Activated CD8-positive, alpha-beta T cell treated with anti-CD3 and anti-CD28 coated beads for 36 hours (primary cell): ENCODE measurements around the gene RAD51AP1. TPM values are rescaled to one million over a fixed set of nuclear protein-coding genes. Genes with fewer than 3 reads are reported as not detected.
A peak's percentile ranks its signal among the peaks of the same experiment; 100 is the strongest.

Experiments used
- ATAC-seq: fragments of 200-7000 bp; cut with Tn5 transposase; one replicate; pipeline ENCODE4 v1.10.0; 2021; ENCODE audit warnings: mild to moderate bottlenecking, moderate library complexity
- CTCF ChIA-PET: fragments of 350-600 bp; sonication (Branson Sonifier 250); formaldehyde crosslinking; loops from one replicate; lab custom pipeline; 2021; ENCODE audit warnings: antibody characterized with exemption; lab: Charles Lee
- POLR2A ChIA-PET: fragments of 350-600 bp; sonication (Branson Sonifier 250); formaldehyde crosslinking; loops from one replicate; lab custom pipeline; 2021; ENCODE audit warnings: antibody characterized with exemption; lab: Charles Lee
- DNase-seq: peaks from one replicate; pipeline ENCODE4 v3.0.0-alpha.2; 2020
- H3K27ac Mint-ChIP-seq: one replicate; pipeline ENCODE4 v1.8.0; 2021; ENCODE audit warnings: mild to moderate bottlenecking, mixed read lengths
- H3K27me3 Mint-ChIP-seq: one replicate; pipeline ENCODE4 v1.8.0; 2021; ENCODE audit warnings: mixed read lengths
- H3K36me3 Mint-ChIP-seq: one replicate; pipeline ENCODE4 v1.8.0; 2021; ENCODE audit warnings: low read depth, mixed read lengths
- H3K4me1 Mint-ChIP-seq: one replicate; pipeline ENCODE4 v1.8.0; 2021; ENCODE audit warnings: low read depth, mixed read lengths
- H3K4me3 Mint-ChIP-seq: one replicate; pipeline ENCODE4 v1.8.0; 2021; ENCODE audit warnings: mild to moderate bottlenecking, moderate library complexity, mixed read lengths
- H3K9me3 Mint-ChIP-seq: one replicate; pipeline ENCODE4 v1.8.0; 2021; ENCODE audit warnings: mixed read lengths
- CTCF ChIP-seq: fragments of 200-600 bp; IDR thresholded peaks from one replicate; pipeline ENCODE4 v1.8.0; 2022; ENCODE audit warnings: antibody characterized with exemption, mild to moderate bottlenecking
- intact Hi-C: fragments of 100-400 bp; cut with micrococcal nuclease; formaldehyde crosslinking; loops from one replicate; pipeline ENCODE4 v1.10.0; 2022
- total RNA-seq, 2 experiments: library from RNA; stranded (reverse); gene quantifications; one replicate each; pipeline ENCODE4 v1.2.3, GENCODE V29; 2021

RAD51AP1 gene
- total RNA-seq, 2 experiments from 2014 or later = 44.7 to 47.8 TPM

- POLR2A ChIA-PET = interaction anchor here (1.0 to 1.2 kb wide), 2 partner anchors 11 to 39 kb away, joined by 3 read pairs; no protein-coding TSS in a partner anchor
- peaks cover 6% of the 10 kb centered on the region for H3K27me3 Mint-ChIP-seq
- ATAC-seq = no peak
- intact Hi-C loops = no loop called here
- no peak for TF ChIP-seq CTCF
- no peak overlapping the region for H3K4me3 Mint-ChIP-seq
- CTCF ChIA-PET = no interaction called here
- no peak for DNase-seq
- no peak overlapping the region for H3K27ac Mint-ChIP-seq
- no peaks in the 10 kb centered on the region for H3K4me1 Mint-ChIP-seq
- peaks cover 22% of the 10 kb centered on the region for H3K36me3 Mint-ChIP-seq
- no peaks in the 10 kb centered on the region for H3K9me3 Mint-ChIP-seq
These were observed 18.9 kb downstream of the RAD51AP1 start for GRCh38 chr12:4557586-4557985.

GRCh38 chr12:4558171-4558570, 19.5 kb downstream of the RAD51AP1 start:
- no peaks in the 10 kb centered on the region for H3K4me1 Mint-ChIP-seq
- no peak for TF ChIP-seq CTCF
- H3K27ac Mint-ChIP-seq = no peak overlapping the region
- no peaks in the 10 kb centered on the region for H3K9me3 Mint-ChIP-seq
- intact Hi-C loops = no loop called here
- peaks cover 22% of the 10 kb centered on the region for H3K36me3 Mint-ChIP-seq
- CTCF ChIA-PET = no interaction called here
- DNase-seq = no peak
- H3K27me3 Mint-ChIP-seq = peaks cover 9% of the 10 kb centered on the region
- no peak for ATAC-seq
- POLR2A ChIA-PET = interaction anchor here (1.0 to 1.2 kb wide), 2 partner anchors 12 to 39 kb away, joined by 3 read pairs; no protein-coding TSS in a partner anchor
- H3K4me3 Mint-ChIP-seq = no peak overlapping the region

- intact Hi-C loops = no loop called here
- POLR2A ChIA-PET = interaction anchor here (0.5 kb wide), 1 partner anchor 88 kb away, joined by 3 read pairs; no protein-coding TSS in a partner anchor
- CTCF ChIA-PET = no interaction called here
- peak; percentile 17 for DNase-seq
- TF ChIP-seq CTCF = no peak
- peaks cover 18% of the 10 kb centered on the region for H3K27me3 Mint-ChIP-seq
- no peak within 1 kb of the TSS for H3K4me3 Mint-ChIP-seq
- peaks cover 10% of the 10 kb centered on the region for H3K36me3 Mint-ChIP-seq
- H3K4me1 Mint-ChIP-seq = no peaks in the 10 kb centered on the region
- ATAC-seq = peak; percentile 13
- H3K9me3 Mint-ChIP-seq = no peaks in the 10 kb centered on the region
- no peak within 1 kb of the TSS for H3K27ac Mint-ChIP-seq
These were observed 23.5 kb downstream of the RAD51AP1 start, which contains the start of gene DYRK4 for GRCh38 chr12:4562034-4562657. Gene DYRK4 (plus strand): TSS chr12:4562208. CDS start chr12:4562246, 38 bp downstream.

- H3K36me3 Mint-ChIP-seq = peaks cover 10% of the 10 kb centered on the region
- H3K4me1 Mint-ChIP-seq = no peaks in the 10 kb centered on the region
- intact Hi-C loops = no loop called here
- peaks cover 18% of the 10 kb centered on the region for H3K27me3 Mint-ChIP-seq
- no peak overlapping the region for H3K4me3 Mint-ChIP-seq
- DNase-seq = no peak
- POLR2A ChIA-PET = no interaction called here
- H3K9me3 Mint-ChIP-seq = no peaks in the 10 kb centered on the region
- no peak for ATAC-seq
- TF ChIP-seq CTCF = no peak
- CTCF ChIA-PET = no interaction called here
- H3K27ac Mint-ChIP-seq = no peak overlapping the region
These were observed 24.6 kb downstream of the RAD51AP1 start for GRCh38 chr12:4563336-4563735.

- intact Hi-C loops = no loop called here
These were observed 26.1 kb downstream of the RAD51AP1 start for GRCh38 chr12:4564818-4565217.

More at GRCh38 chr12:4564818-4565217, 26.1 kb downstream of the RAD51AP1 start:
- no peak for DNase-seq
- ChIA-PET POLR2A (no interaction called here), CTCF (no interaction called here)
- Mint-ChIP-seq H3K36me3 (peaks cover 10% of the 10 kb centered on the region), H3K27me3 (peaks cover 18% of the 10 kb centered on the region), H3K9me3 (no peaks in the 10 kb centered on the region), H3K4me3 (no peak overlapping the region), H3K27ac (no peak overlapping the region), H3K4me1 (no peaks in the 10 kb centered on the region)
- TF ChIP-seq CTCF = no peak
- no peak for ATAC-seq
